K562 (cell line): Measurements from ENCODE around the gene BBLN. TPM values are rescaled to one million over a fixed set of nuclear protein-coding genes. Genes with fewer than 3 reads are reported as not detected.

Source experiments
- ATAC-seq: fragments of 200-7000 bp; cut with Tn5 transposase; 3 replicates; pipeline ENCODE4 v1.9.1; 2020; ENCODE audit warnings: moderate library complexity
- BruUV-seq: library from RNA; stranded (reverse); fragments of 400-500 nt; replicated peaks from 2 replicates; lab custom pipeline; 2021; lab: Mats Ljungman, UMichigan
- CTCF ChIA-PET: fragments of 300-600 bp; formaldehyde crosslinking; extraction: SDS; loops from one replicate; lab custom pipeline; 2021; ENCODE audit warnings: low intra/inter-chr PET ratio; lab: Yijun Ruan, JAX
- POLR2A ChIA-PET: fragments of 300-600, 350-650 bp; sonication (Branson Sonifier 250); formaldehyde crosslinking; extraction: SDS; loops from one replicate; lab custom pipeline; 2021; ENCODE audit warnings: antibody characterized with exemption, inconsistent platforms; lab: Yijun Ruan, JAX
- DNase-seq, 4 experiments: peaks; one replicate each; pipeline versions ENCODE4 v3.0.0 to v3.0.0-alpha.2; 2011 to 2018; ENCODE audit warnings: low spot score in 3 of 4, mixed read lengths in 3 of 4; ENCODE audit errors: extremely low read depth in 1 of 4
- FAIRE-seq: peaks from 2 replicates; lab custom pipeline; 2011; peaks lifted over from hg19 to GRCh38; lab: Jason Lieb, UNC
- H2AFZ ChIP-seq: 2 replicates; pipeline ENCODE4 v1.6.0; 2011; ENCODE audit warnings: low read depth, low read length, control low read depth, inconsistent platforms
- H3K27ac ChIP-seq: fragments of 200-600 bp; 3 replicates; pipeline ENCODE4 v1.8.0; 2011; ENCODE audit warnings: low read depth, mild to moderate bottlenecking, control low read depth, inconsistent platforms, low read length, moderate library complexity, mixed read lengths; ENCODE audit errors: extremely low read depth
- H3K27me3 ChIP-seq, 2 experiments: fragments of 300-600 bp in 1 of 2; 2 replicates in 1 of 2; 3 replicates in 1 of 2; pipeline versions ENCODE4 v1.6.0 to v1.8.0; 2011; ENCODE audit warnings: inconsistent platforms in 2 of 2, low read length in 2 of 2, mild to moderate bottlenecking in 1 of 2, mixed read lengths in 1 of 2, moderate library complexity in 1 of 2; ENCODE audit not compliant: control insufficient read depth in 2 of 2, insufficient read depth in 2 of 2
- H3K36me3 ChIP-seq: fragments of 300-600 bp; 3 replicates; pipeline ENCODE4 v1.8.0; 2011; ENCODE audit warnings: mild to moderate bottlenecking, low read length, inconsistent platforms; ENCODE audit not compliant: control insufficient read depth, insufficient read depth
- H3K4me1 ChIP-seq, 2 experiments: fragments of 200-600 bp in 1 of 2; replicated peaks in 1 of 2; 2 replicates in 1 of 2; 3 replicates in 1 of 2; pipeline versions ENCODE4 v1.5.1 to v1.8.0; 2011; ENCODE audit warnings: inconsistent platforms in 2 of 2, low read length in 2 of 2, mild to moderate bottlenecking in 1 of 2, mixed read lengths in 1 of 2, moderate library complexity in 1 of 2; ENCODE audit not compliant: control insufficient read depth in 2 of 2, insufficient read depth in 2 of 2
- H3K4me2 ChIP-seq: 2 replicates; pipeline ENCODE4 v1.6.1; 2011; ENCODE audit warnings: low read length, control low read depth, inconsistent platforms, mixed read lengths; ENCODE audit not compliant: insufficient read depth
- H3K4me3 ChIP-seq: fragments of 200-600 bp; sonication (generic), shearing (Covaris generic); 2 replicates; pipeline ENCODE4 v1.5.1; 2016; ENCODE audit warnings: control low read depth, inconsistent platforms
- H3K79me2 ChIP-seq: fragments of 200-600 bp; 3 replicates; pipeline ENCODE4 v1.8.0; 2011; ENCODE audit warnings: low read length, inconsistent platforms; ENCODE audit not compliant: control insufficient read depth, insufficient read depth
- H3K9ac ChIP-seq, 2 experiments: 2 replicates each; pipeline versions ENCODE4 v1.6.0 to v1.6.1; 2011; ENCODE audit warnings: low read depth in 2 of 2, low read length in 2 of 2, control low read depth in 1 of 2, inconsistent platforms in 1 of 2, mild to moderate bottlenecking in 1 of 2, mixed read lengths in 1 of 2; ENCODE audit not compliant: insufficient read depth in 1 of 2
- H3K9me1 ChIP-seq: one replicate; pipeline ENCODE4 v1.6.0; 2011; ENCODE audit warnings: inconsistent platforms, mild to moderate bottlenecking, low read length, moderate library complexity; ENCODE audit not compliant: control insufficient read depth, insufficient read depth
- H3K9me3 ChIP-seq: replicated peaks from 2 replicates; pipeline ENCODE4 v1.5.1; 2011; ENCODE audit warnings: low read depth, low read length, inconsistent platforms; ENCODE audit not compliant: control insufficient read depth, insufficient read depth
- H4K20me1 ChIP-seq: replicated peaks from 2 replicates; pipeline ENCODE4 v1.6.1; 2011; ENCODE audit warnings: low read length, inconsistent platforms, mixed read lengths; ENCODE audit not compliant: control insufficient read depth, insufficient read depth
- ELF4 ChIP-seq: fragments of 450-650 bp; formaldehyde crosslinking; IDR thresholded peaks from 2 replicates; pipeline ENCODE4 v1.4.0; 2022; ENCODE audit warnings: missing genetic modification characterization
- GABPB2 ChIP-seq: fragments of 250-450 bp; sonication (Bioruptor Pico); conservative IDR thresholded peaks from 2 replicates; pipeline ENCODE4 v1.5.1; 2021; ENCODE audit warnings: mild to moderate bottlenecking
- GATAD2B ChIP-seq: fragments of 450-650 bp; IDR thresholded peaks from 2 replicates; pipeline ENCODE4 v1.6.1; 2017; ENCODE audit warnings: mild to moderate bottlenecking, borderline replicate concordance
- HNRNPL ChIP-seq: fragments of 200-400 bp; formaldehyde crosslinking; IDR thresholded peaks from 2 replicates; pipeline ENCODE4 v1.6.1; 2017; ENCODE audit warnings: low read depth, mild to moderate bottlenecking, low read length
- HNRNPLL ChIP-seq: fragments of 200-400 bp; formaldehyde crosslinking; IDR thresholded peaks from 2 replicates; pipeline ENCODE4 v1.6.1; 2017; ENCODE audit warnings: low read length, low read depth, mild to moderate bottlenecking; ENCODE audit not compliant: poor library complexity, severe bottlenecking
- MED1 ChIP-seq: sonication (generic); formaldehyde crosslinking; IDR thresholded peaks from 2 replicates; pipeline ENCODE4 v1.8.1; 2023; ENCODE audit warnings: missing genetic modification reagents, borderline replicate concordance
- MLLT1 ChIP-seq, 2 experiments: fragments of 450-650 bp; IDR thresholded peaks; 2 replicates each; pipeline ENCODE4 v1.6.1; 2016
- PCBP2 ChIP-seq: fragments of 200-400 bp; formaldehyde crosslinking; IDR thresholded peaks from 2 replicates; pipeline ENCODE4 v1.6.1; 2018; ENCODE audit warnings: low read length, low read depth, mild to moderate bottlenecking, moderate library complexity; ENCODE audit not compliant: poor library complexity, severe bottlenecking
- POLR2G ChIP-seq: fragments of 200-400 bp; formaldehyde crosslinking; IDR thresholded peaks from 2 replicates; pipeline ENCODE4 v1.6.1; 2017; ENCODE audit warnings: low read depth, mild to moderate bottlenecking, antibody characterized with exemption, low read length, moderate library complexity
- RBM14 ChIP-seq: fragments of 200-400 bp; formaldehyde crosslinking; IDR thresholded peaks from 2 replicates; pipeline ENCODE4 v1.6.1; 2018; ENCODE audit warnings: low read depth, mild to moderate bottlenecking, low read length, moderate library complexity, borderline replicate concordance; ENCODE audit not compliant: insufficient read depth
- RBM39 ChIP-seq: fragments of 200-400 bp; formaldehyde crosslinking; optimal IDR thresholded peaks from 2 replicates; pipeline ENCODE3; 2018; ENCODE audit warnings: low read depth, low read length
- STAT5A ChIP-seq: IDR thresholded peaks from 2 replicates; pipeline ENCODE4 v1.6.1; 2012; ENCODE audit warnings: low read length, inconsistent platforms, borderline replicate concordance
- TAF7 ChIP-seq: fragments of 450-650 bp; IDR thresholded peaks from 2 replicates; pipeline ENCODE4 v1.6.1; 2016; ENCODE audit warnings: missing genetic modification characterization, missing compliant biosample characterization
- TBL1XR1 ChIP-seq, 2 experiments: IDR thresholded peaks; 2 replicates each; pipeline ENCODE4 v1.6.1; 2012; ENCODE audit warnings: improper control_type of control experiment in 2 of 2, low read length in 2 of 2, mild to moderate bottlenecking in 1 of 2
- ZBTB2 ChIP-seq: fragments of 450-650 bp; IDR thresholded peaks from 2 replicates; pipeline ENCODE4 v1.6.1; 2016; ENCODE audit warnings: antibody characterized with exemption
- ZFP30 ChIP-seq: fragments of 250-450 bp; sonication (Bioruptor Pico); IDR thresholded peaks from 2 replicates; pipeline ENCODE4 v1.8.0; 2022; ENCODE audit warnings: moderate library complexity, mild to moderate bottlenecking, inconsistent platforms, borderline replicate concordance
- ZNF282 ChIP-seq: sonication (generic); formaldehyde crosslinking; IDR thresholded peaks from 2 replicates; pipeline ENCODE4 v1.8.1; 2023; ENCODE audit warnings: missing genetic modification reagents
- ZNF347 ChIP-seq: fragments of 450-650 bp; formaldehyde crosslinking; IDR thresholded peaks from 2 replicates; pipeline ENCODE4 v1.4.0; 2020; ENCODE audit warnings: low read depth, mild to moderate bottlenecking, moderate library complexity
- ZNF398 ChIP-seq: fragments of 250-450 bp; sonication (Bioruptor Pico); IDR thresholded peaks from 2 replicates; pipeline ENCODE4 v1.8.0; 2021; ENCODE audit warnings: moderate library complexity, mild to moderate bottlenecking, inconsistent platforms
- ZNF785 ChIP-seq: fragments of 250-450 bp; sonication (Bioruptor Pico); IDR thresholded peaks from 2 replicates; pipeline ENCODE4 v1.4.0; 2020; ENCODE audit warnings: mild to moderate bottlenecking
- WGBS: fragments of 100-300 bp; shearing (Covaris generic); methylation state at CpG from one replicate; pipeline ENCODE4 v1.1.6; 2016; ENCODE audit warnings: low coverage, mixed read lengths; ENCODE audit not compliant: insufficient coverage; ENCODE audit errors: missing lambda C conversion rate; 5-methylcytosine and 5-hydroxymethylcytosine counted together
- in situ Hi-C: fragments of 300-500 bp; cut with MboI; formaldehyde crosslinking; loops from 4 replicates; pipeline ENCODE4 v1.15.0; 2018; ENCODE audit warnings: inconsistent platforms, mixed read lengths
- intact Hi-C: fragments of 100-400 bp; cut with micrococcal nuclease; formaldehyde crosslinking; loops from 2 replicates; pipeline ENCODE4 v1.14.2; 2022
- polyA plus RNA-seq, 8 experiments: library from polyadenylated mRNA; depleted of rRNA in 4 of 8; stranded (reverse) in 5 of 8; unstranded in 3 of 8; fragments of >200 nt; fragmentation: Nextera tagmentation in 2 of 8; fragmentation: Illumina TruSeq in 1 of 8; extraction: Ambion mirVana in 2 of 8; extraction: Trizol in 1 of 8; gene quantifications; 2 replicates each; pipeline versions ENCODE4 v1.2.1 to v1.2.3, GENCODE V29; 2011 to 2014; ENCODE audit warnings: inconsistent platforms in 1 of 8, missing spikeins in 1 of 8
- total RNA-seq, 7 experiments: library from RNA; depleted of rRNA in 6 of 7; stranded (reverse); fragments of >200 nt in 6 of 7; fragmentation: Illumina TruSeq in 2 of 7; extraction: Trizol in 2 of 7; gene quantifications; 2 replicates each; pipeline versions ENCODE4 v1.2.1 to v1.2.3, GENCODE V29; 2011 to 2021; ENCODE audit warnings: low replicate concordance in 1 of 7

Gene BBLN
- total and polyA plus RNA-seq, 9 of the 15 experiments (the other 6 are each of a cell fraction or from before 2014, with no cell fraction given) = 4.2 to 331 (median 87.1) TPM

GRCh38 chr9:128206484-128206883 is 46.4 kb downstream of the BBLN start:
- no peaks in the 10 kb centered on the region for H3K79me2 ChIP-seq
- ATAC-seq (no peak), FAIRE-seq (no peak), DNase-seq (no peak)
- ChIA-PET CTCF (no interaction called here), POLR2A (interaction anchor here (0.5 to 2.5 kb wide), 17 partner anchors 9 to 1515 kb away, joined by 3 to 33 read pairs (median 4); partner anchors contain the start of gene BBLN)
- no TSS peak for BruUV-seq
- no peak overlapping the region for H3K27ac ChIP-seq
- no peak overlapping the region for H2AFZ ChIP-seq
- no peaks in the 10 kb centered on the region for H3K9me3 ChIP-seq
- peaks cover 3% of the 10 kb centered on the region for H3K9me1 ChIP-seq
- in situ Hi-C loops = no loop called here
- no peak overlapping the region for H3K4me2 ChIP-seq
- H3K27me3 ChIP-seq = no peaks in the 10 kb centered on the region
- H3K4me1 ChIP-seq = peaks cover 22 to 48% of the 10 kb centered on the region in 2 experiments
- WGBS = 21% methylated on average over 3 of the region's 3 CpGs
- H3K36me3 ChIP-seq = 0 out of 3 replicates have a peak, but pooled peaks cover 4% of the 10 kb centered on the region
- peak overlapping the region in 1 of 2 experiments; percentile 1; a peak in 1 of 4 replicates for H3K9ac ChIP-seq
- no peak overlapping the region for H3K4me3 ChIP-seq
- intact Hi-C loops = loop anchor here (5.0 kb wide), 1 partner anchor 44 kb away; the partner anchor contains the start of gene BBLN
- peaks cover 3% of the 10 kb centered on the region for H4K20me1 ChIP-seq
- TF ChIP-seq ELF4 (CRISPR knock-in tag) (no peak), RBM39 (no peak), MED1 (CRISPR knock-in tag) (no peak), ZNF785 (no peak), ZNF282 (CRISPR knock-in tag) (no peak), STAT5A (no peak), GABPB2 (CRISPR knock-in tag) (no peak), HNRNPL (no peak), GATAD2B (no peak), TBL1XR1 (IDR thresholded peaks at IDR 0.05; ENCODE audit: low read length in 2 of 2) (no peak), TAF7 (no peak), PCBP2 (no peak), ZNF347 (CRISPR knock-in tag) (no peak), RBM14 (no peak), ZBTB2 (no peak), POLR2G (no peak), ZNF398 (CRISPR knock-in tag) (no peak), HNRNPLL (no peak), MLLT1 (IDR thresholded peaks at IDR 0.05) (no peak), ZFP30 (no peak)
- TF ChIP-seq, all 486 proteins: peak for 0
